Uterus (tissue), 4 donors: Measurements from ENCODE around the gene PRKN. TPM values are rescaled to one million over a fixed set of nuclear protein-coding genes. Genes with fewer than 3 reads are reported as not detected.
"Not testable (repeated sequence)": the region's sequence is repeated elsewhere in the genome, so short reads cannot be mapped to it uniquely, and the experiment has no call there.

ENCODE experiments used
- DNase-seq, 2 donors: peaks; one replicate each; pipeline ENCODE4 v3.0.0-alpha.2; 2019 to 2020
- H3K27ac ChIP-seq, 2 donors: fragments of 200-600 bp; sonication (generic); 1 replicate in 1 of 2; 2 replicates in 1 of 2; pipeline ENCODE4 v1.5.1; 2016 to 2018
- H3K27me3 ChIP-seq, 2 donors: fragments of 200-600 bp; sonication (generic); one replicate each; pipeline ENCODE4 v1.5.1; 2018 to 2019; ENCODE audit warnings: control low read depth in 1 of 2
- H3K36me3 ChIP-seq, 2 donors: fragments of 200-600 bp; sonication (generic); one replicate each; pipeline ENCODE4 v1.5.1; 2019; ENCODE audit warnings: control low read depth in 1 of 2
- H3K4me1 ChIP-seq, 2 donors: fragments of 200-600 bp; sonication (generic); one replicate each; pipeline ENCODE4 v1.5.1; 2018 to 2019; ENCODE audit warnings: control low read depth in 1 of 2
- H3K4me3 ChIP-seq, 2 donors: fragments of 200-600 bp; sonication (generic); 1 replicate in 1 of 2; 2 replicates in 1 of 2; pipeline ENCODE4 v1.5.1; 2018 to 2019; ENCODE audit warnings: mild to moderate bottlenecking in 1 of 2
- H3K9me3 ChIP-seq, 2 donors: fragments of 200-600 bp; sonication (generic); one replicate each; pipeline ENCODE4 v1.5.1; 2019; ENCODE audit warnings: control low read depth in 1 of 2
- POLR2A ChIP-seq, 2 donors: fragments of 450-650 bp; IDR thresholded peaks; one replicate each; pipeline ENCODE4 v1.6.1; 2016; ENCODE audit warnings: antibody characterized with exemption in 2 of 2, mild to moderate bottlenecking in 1 of 2, moderate library complexity in 1 of 2
- intact Hi-C: fragments of 100-400 bp; cut with DNase I; formaldehyde crosslinking; loops from one replicate; pipeline ENCODE4 v1.15.1; 2023; ENCODE audit warnings: low total_unique reads
- total RNA-seq, 4 donors: library from RNA; depleted of rRNA in 3 of 4; stranded (reverse); fragments of >200 nt in 3 of 4; gene quantifications; one replicate each; pipeline versions ENCODE4 v1.1.0 to v1.2.4, GENCODE V29; 2014 to 2023
- TF ChIP-seq, protein P1 (sequence below), 4 experiments: fragments of 200-600 bp in 2 of 4; fragments of 450-650 bp in 2 of 4; sonication (generic) in 2 of 4; IDR thresholded peaks; one replicate each; pipeline ENCODE4 v1.5.1; 2016 to 2019; ENCODE audit warnings: antibody characterized with exemption in 4 of 4, mild to moderate bottlenecking in 2 of 4, moderate library complexity in 1 of 4
- donor health status: DM: yes; HTN: yes; CAD: no.

The PRKN gene
- total RNA-seq, 4 donors from 2014 or later: 10.2 to 21.3 (median 13.1) TPM

DNA sequence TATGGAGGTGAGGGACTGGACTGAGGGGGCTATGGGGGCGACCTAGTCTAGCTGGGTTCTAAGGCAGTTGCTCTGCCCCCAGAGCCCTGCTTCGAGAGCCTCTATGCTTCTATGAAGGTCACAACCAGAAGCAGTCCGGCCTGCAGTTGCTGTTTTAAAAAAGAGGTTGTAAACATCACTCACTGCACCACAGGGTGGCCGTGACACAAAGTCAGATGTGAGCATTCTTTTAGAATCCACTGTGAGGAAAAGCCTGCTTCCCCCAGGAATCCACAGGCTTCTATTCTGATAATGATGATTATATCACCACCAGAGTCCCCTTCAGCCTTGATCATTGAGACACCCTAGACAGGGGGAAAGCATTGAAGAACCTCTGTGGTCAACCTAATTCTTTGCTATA is 1224.0 kb downstream of the PRKN start:
- H3K4me3 ChIP-seq: no peak overlapping the region
- no peaks in the 10 kb centered on the region for H3K27me3 ChIP-seq
- TF ChIP-seq, protein P1, sequence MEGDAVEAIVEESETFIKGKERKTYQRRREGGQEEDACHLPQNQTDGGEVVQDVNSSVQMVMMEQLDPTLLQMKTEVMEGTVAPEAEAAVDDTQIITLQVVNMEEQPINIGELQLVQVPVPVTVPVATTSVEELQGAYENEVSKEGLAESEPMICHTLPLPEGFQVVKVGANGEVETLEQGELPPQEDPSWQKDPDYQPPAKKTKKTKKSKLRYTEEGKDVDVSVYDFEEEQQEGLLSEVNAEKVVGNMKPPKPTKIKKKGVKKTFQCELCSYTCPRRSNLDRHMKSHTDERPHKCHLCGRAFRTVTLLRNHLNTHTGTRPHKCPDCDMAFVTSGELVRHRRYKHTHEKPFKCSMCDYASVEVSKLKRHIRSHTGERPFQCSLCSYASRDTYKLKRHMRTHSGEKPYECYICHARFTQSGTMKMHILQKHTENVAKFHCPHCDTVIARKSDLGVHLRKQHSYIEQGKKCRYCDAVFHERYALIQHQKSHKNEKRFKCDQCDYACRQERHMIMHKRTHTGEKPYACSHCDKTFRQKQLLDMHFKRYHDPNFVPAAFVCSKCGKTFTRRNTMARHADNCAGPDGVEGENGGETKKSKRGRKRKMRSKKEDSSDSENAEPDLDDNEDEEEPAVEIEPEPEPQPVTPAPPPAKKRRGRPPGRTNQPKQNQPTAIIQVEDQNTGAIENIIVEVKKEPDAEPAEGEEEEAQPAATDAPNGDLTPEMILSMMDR (IDR thresholded peaks at IDR 0.05): no peak
- no peak for TF ChIP-seq POLR2A (IDR thresholded peaks at IDR 0.05)
- no peak overlapping the region for H3K27ac ChIP-seq
- no peaks in the 10 kb centered on the region for H3K36me3 ChIP-seq
- intact Hi-C loops: no loop called here
- DNase-seq: no peak
- H3K9me3 ChIP-seq: no peaks in the 10 kb centered on the region
- no peaks in the 10 kb centered on the region for H3K4me1 ChIP-seq

DNA sequence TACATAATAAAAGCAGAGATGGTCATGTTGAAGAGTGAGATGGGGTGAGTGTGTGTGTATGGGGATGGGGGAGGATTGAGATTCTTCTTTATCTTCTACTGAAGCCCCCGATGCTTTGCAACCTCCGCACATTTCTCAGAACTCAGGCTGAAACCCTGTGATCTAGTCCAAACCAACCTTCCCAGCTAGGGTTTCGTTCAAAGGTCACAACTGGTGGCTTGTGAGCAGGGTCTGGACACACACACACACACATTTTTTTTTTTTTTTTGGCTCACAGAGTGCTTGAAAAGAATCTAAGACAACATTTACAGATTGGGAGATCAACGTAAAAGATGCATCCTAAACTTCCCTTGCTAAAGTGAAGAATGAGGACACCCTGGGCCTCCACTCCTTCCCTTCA is 1228.7 kb downstream of the PRKN start:
- Histone ChIP-seq H3K36me3 (no peaks in the 10 kb centered on the region), H3K27me3 (no peaks in the 10 kb centered on the region), H3K4me1 (no peaks in the 10 kb centered on the region), H3K27ac (no peak overlapping the region), H3K4me3 (no peak overlapping the region), H3K9me3 (no peaks in the 10 kb centered on the region)
- no peak for DNase-seq
- intact Hi-C loops: no loop called here
- TF ChIP-seq, protein P1 (IDR thresholded peaks at IDR 0.05): no peak

DNA sequence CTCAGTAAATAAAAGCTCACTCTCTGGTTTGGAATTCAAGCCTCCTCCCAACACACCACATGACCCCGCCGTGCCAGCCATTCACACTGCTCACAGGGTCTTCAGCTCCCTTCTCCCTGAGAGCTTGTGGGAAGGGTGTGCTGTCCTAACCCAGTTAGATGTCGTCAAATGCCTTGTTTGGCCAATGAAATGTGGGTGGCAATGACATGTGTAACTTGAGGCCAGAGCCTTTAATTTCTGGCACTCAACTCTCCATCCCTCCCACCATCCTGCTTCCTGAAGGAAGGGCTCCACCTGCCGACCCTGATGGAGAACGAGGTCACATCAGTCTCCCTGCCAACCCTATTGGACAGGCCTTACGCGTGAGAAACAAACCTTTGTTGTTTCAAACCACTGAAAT is 1229.2 kb downstream of the PRKN start:
- intact Hi-C loops: no loop called here
- Histone ChIP-seq H3K27ac (no peak overlapping the region), H3K27me3 (no peaks in the 10 kb centered on the region), H3K9me3 (no peaks in the 10 kb centered on the region), H3K4me3 (no peak overlapping the region), H3K36me3 (no peaks in the 10 kb centered on the region), H3K4me1 (no peaks in the 10 kb centered on the region)
- DNase-seq: no peak
- no peak for TF ChIP-seq POLR2A (IDR thresholded peaks at IDR 0.05)
- TF ChIP-seq, protein P1 (IDR thresholded peaks at IDR 0.05): no peak

DNA sequence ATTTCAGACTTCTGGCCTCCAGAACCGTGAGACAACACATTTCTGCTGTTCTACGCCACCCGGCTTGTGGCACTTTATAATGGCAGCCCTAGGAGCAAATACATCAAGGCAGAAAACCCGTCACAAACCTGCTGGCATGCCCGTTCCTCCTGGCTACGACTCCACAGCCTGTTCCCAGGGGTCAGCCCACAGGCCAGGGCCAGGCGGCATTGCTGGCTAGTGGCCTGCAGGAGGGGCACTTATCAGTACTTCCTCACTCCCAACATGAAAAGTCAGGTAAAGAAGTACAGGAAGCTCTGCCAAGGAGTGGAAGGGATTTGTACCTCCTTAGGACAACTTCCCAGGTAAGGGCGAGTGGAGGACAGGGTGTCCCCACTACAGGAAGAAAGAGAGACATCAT is 1230.6 kb downstream of the PRKN start:
- DNase-seq: no peak
- Histone ChIP-seq H3K36me3 (no peaks in the 10 kb centered on the region), H3K27me3 (no peaks in the 10 kb centered on the region), H3K4me3 (no peak overlapping the region), H3K9me3 (no peaks in the 10 kb centered on the region), H3K27ac (no peak overlapping the region), H3K4me1 (no peaks in the 10 kb centered on the region)
- intact Hi-C loops: no loop called here
- TF ChIP-seq, protein P1 (IDR thresholded peaks at IDR 0.05): no peak
- TF ChIP-seq POLR2A (IDR thresholded peaks at IDR 0.05): no peak

DNA sequence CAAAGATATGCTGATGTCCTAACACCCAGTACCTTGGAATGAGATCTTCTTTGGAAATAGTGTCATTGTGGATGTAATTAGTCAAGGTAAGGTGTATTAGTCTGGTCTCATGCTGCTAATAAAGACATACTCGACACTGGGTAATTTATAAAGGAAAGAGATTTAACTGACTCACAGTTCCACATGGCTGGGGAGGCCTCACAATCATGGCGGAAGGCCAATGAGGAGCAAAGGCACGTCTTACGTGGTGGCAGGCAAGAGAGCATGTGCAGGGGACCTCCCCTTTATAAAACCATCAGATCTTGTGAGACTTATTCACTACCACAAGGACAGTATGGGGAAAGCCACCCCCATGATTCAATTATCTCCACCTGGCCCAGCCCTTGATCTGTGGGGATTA is 1231.3 kb downstream of the PRKN start:
- DNase-seq, intact Hi-C loops: not testable (repeated sequence)

DNA sequence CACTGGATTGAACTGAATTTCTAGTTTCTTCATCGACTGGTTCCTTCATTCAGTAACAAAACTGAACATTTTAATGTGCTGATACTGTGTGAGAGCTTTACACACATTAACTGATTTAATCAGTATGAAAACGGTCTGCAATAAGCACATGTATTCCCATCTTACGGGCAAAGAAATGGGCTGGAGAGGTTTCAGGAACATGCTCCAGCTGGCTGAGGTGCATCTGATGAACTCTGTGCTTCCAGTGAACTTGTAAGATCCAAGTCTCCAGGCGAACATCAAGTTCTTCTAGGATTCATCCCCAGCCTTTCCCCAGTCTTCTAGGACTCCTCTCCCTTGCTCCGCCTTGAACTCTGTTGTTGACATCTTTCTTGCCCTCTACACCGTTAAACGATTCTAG is 1233.0 kb downstream of the PRKN start:
- no peaks in the 10 kb centered on the region for H3K36me3 ChIP-seq
- TF ChIP-seq, protein P1 (IDR thresholded peaks at IDR 0.05): no peak
- TF ChIP-seq POLR2A (IDR thresholded peaks at IDR 0.05): no peak
- no peak for DNase-seq
- no peaks in the 10 kb centered on the region for H3K27me3 ChIP-seq
- intact Hi-C loops: no loop called here
- H3K9me3 ChIP-seq: no peaks in the 10 kb centered on the region
- H3K27ac ChIP-seq: no peak overlapping the region
- H3K4me1 ChIP-seq: no peaks in the 10 kb centered on the region
- H3K4me3 ChIP-seq: no peak overlapping the region

More for the DNA sequence above, 1231.3 kb downstream of the PRKN start:
- H3K27ac ChIP-seq, H3K4me3 ChIP-seq, H3K9me3 ChIP-seq, H3K4me1 ChIP-seq, H3K36me3 ChIP-seq, H3K27me3 ChIP-seq: not testable (repeated sequence)
